Measurements from ENCODE around the gene SGCA.

Gene SGCA

DNA sequence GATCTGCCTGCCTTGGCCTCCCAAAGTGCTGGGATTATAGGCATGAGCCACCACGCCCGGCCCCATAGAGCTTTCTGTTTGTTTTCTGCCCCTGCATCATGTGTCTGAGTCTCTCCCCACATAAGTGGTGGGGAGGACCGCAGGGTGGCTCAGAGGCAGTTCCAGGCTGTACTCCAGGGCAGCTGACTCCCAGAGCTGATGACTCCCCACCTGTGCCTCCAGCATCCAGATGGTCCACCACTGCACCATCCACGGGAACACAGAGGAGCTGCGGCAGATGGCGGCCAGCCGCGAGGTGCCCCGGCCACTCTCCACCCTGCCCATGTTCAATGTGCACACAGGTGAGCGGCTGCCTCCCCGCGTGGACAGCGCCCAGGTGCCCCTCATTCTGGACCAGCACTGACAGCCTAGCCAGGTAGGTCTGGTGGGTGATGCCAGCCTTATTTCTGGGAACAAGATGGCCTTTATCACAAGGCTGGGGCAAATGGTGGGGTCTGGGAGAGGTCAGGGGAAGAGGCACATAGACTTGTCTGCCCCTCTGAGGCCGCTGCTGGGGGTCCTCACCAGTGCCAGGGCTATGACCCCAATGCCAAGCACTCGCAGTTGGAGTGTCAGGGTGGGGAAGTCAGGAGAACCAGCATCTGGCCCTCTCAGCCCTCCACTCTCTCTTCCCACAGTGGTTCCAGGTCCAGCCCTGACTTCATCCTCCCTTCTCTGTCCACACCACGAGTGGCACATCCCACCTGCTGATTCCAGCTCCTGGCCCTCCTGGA, 9.4 kb downstream of the SGCA start:
- TF ChIP-seq EGR1 (IDR thresholded peaks at IDR 0.05) (no peak), YY1 (IDR thresholded peaks at IDR 0.05; ENCODE audit: low read depth) (no peak)
- TF ChIP-seq, protein P1, sequence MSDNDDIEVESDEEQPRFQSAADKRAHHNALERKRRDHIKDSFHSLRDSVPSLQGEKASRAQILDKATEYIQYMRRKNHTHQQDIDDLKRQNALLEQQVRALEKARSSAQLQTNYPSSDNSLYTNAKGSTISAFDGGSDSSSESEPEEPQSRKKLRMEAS (IDR thresholded peaks at IDR 0.05), result no peak

DNA sequence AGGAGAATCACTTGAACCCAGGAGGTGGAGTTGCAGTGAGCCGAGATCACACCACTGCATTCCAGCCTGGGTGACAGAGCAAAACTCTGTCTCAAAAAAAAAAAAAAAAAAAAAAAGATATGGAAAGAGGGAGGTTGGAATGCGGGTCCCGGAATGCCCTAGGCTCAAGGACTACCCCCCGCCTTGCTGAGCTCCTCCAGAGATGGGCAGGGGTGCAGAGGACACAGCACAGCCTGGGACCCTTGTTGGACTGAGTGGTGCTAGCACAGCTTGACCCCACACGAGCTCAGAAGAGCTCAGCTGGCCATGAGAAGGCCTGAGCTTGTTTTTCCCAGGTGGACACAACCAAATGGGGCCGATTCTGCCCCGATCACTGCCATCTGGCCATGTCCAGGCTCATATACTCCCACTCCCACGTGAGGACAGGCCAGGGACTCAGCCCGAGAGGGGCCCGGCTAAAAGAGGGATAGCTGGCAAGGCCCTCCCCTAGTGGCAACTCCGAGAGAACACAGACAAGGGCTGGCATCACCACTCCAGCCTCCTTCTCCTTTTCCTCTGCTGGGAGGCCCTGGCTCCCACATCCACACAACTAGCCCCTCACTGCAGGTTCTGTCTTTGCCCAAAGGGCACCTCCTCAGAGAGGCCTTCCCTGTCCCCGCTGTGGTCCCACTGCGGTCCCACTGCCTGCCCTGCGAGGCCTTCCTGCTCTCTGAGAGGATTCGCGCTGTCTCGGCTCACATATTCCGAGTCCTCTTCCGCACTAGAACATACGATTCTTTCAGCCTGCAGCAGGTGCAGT, 11.0 kb downstream of the SGCA start:
- TF ChIP-seq, protein P1 (IDR thresholded peaks at IDR 0.05), result no peak
- peak; percentile 42; the same call in 1 of the 2 replicates for TF ChIP-seq TEAD4 (IDR thresholded peaks at IDR 0.05)

DNA sequence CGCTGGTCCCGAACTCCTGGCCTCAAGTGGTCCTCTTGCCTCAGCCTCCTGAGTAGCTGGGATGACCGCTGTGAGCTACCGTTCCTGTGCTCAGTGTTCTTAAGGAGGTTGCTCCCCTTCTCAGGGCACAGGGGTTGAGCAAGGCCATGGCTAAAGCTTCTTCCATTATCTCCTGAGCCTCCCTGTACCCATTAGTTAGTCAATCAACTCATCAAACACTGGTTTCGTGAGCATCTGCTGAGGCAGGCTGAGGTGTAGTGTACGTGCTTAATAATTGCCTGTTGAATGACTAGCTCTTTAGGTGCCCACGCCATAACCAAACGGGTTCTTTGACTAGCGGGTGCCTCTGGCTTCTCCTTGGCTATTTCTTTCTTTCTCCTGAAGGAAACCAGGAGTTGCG, 11.7 kb downstream of the SGCA start:
- no peak for TF ChIP-seq EGR1 (IDR thresholded peaks at IDR 0.05)
- TF ChIP-seq, protein P1 (IDR thresholded peaks at IDR 0.05), result no peak

DNA sequence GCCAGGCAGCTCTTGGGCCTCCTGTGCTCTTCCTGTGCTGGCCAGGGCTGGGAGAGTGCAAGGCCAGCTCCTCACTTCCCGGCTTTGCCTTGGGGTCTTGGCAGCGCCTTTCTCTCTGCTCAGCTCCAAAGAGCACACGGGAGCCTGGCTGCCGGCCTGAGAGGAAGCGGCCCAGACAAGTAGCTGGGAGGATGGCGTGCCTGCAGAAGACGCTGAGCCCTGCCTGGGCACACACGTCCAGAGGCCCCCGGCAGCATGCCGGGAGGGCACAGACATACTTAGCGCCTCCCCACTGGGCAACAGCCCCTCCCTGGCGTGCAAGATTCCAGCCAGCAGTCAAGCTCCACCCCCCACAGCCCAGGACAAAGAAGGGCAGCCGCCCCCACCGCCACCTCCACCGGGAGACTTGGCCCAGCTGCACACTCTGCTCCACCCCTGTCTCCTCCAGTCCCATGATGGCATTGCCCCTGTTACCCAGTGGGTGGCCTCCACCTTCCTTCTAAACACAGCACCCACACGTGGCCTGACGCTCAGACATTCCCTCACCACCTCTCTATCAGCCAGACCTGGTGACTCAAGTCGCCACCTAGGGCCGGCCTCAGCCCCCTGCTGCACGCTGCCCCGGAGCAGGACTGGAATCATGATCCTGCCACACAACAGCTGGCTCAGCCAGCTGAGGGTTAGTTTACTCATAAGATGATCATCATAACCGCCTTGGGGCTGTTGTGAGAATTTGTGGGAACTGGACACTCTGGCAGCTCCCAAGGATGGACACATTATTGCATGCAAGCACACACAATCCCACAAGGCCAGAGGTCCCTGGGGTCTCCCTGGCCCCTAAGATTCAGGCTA, 12.4 kb downstream of the SGCA start:
- TF ChIP-seq RAD21 (IDR thresholded peaks at IDR 0.05; ENCODE audit: low read depth) (peak; percentile 57), YY1 (IDR thresholded peaks at IDR 0.05; ENCODE audit: low read depth) (peak; percentile 62; the same call in 1 of the 2 replicates), NFIC (IDR thresholded peaks at IDR 0.05) (peak; percentile 91), CREB1 (IDR thresholded peaks at IDR 0.05; ENCODE audit: low read depth) (peak; percentile 39; the same call in 1 of the 2 replicates), TCF12 (IDR thresholded peaks at IDR 0.05; ENCODE audit: low read depth) (peak; percentile 99), EGR1 (IDR thresholded peaks at IDR 0.05) (peak; percentile 94), EP300 (IDR thresholded peaks at IDR 0.05; ENCODE audit: borderline replicate concordance) (peak; percentile 97), ZBTB7A (IDR thresholded peaks at IDR 0.05; ENCODE audit: low read depth) (0 out of 2 replicates have a peak, but pooled peaks have one; percentile 30), FOXM1 (IDR thresholded peaks at IDR 0.05; ENCODE audit: borderline replicate concordance, low read depth) (peak; percentile 94), TEAD4 (IDR thresholded peaks at IDR 0.05) (peak; percentile 91), CEBPB (IDR thresholded peaks at IDR 0.05) (no peak), TAF1 (IDR thresholded peaks at IDR 0.05; ENCODE audit: low read depth) (no peak)
- TF ChIP-seq, protein P1 (IDR thresholded peaks at IDR 0.05), result peak; percentile 95
- TF ChIP-seq, protein P2, sequence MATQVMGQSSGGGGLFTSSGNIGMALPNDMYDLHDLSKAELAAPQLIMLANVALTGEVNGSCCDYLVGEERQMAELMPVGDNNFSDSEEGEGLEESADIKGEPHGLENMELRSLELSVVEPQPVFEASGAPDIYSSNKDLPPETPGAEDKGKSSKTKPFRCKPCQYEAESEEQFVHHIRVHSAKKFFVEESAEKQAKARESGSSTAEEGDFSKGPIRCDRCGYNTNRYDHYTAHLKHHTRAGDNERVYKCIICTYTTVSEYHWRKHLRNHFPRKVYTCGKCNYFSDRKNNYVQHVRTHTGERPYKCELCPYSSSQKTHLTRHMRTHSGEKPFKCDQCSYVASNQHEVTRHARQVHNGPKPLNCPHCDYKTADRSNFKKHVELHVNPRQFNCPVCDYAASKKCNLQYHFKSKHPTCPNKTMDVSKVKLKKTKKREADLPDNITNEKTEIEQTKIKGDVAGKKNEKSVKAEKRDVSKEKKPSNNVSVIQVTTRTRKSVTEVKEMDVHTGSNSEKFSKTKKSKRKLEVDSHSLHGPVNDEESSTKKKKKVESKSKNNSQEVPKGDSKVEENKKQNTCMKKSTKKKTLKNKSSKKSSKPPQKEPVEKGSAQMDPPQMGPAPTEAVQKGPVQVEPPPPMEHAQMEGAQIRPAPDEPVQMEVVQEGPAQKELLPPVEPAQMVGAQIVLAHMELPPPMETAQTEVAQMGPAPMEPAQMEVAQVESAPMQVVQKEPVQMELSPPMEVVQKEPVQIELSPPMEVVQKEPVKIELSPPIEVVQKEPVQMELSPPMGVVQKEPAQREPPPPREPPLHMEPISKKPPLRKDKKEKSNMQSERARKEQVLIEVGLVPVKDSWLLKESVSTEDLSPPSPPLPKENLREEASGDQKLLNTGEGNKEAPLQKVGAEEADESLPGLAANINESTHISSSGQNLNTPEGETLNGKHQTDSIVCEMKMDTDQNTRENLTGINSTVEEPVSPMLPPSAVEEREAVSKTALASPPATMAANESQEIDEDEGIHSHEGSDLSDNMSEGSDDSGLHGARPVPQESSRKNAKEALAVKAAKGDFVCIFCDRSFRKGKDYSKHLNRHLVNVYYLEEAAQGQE (IDR thresholded peaks at IDR 0.05; ENCODE audit: low read depth), result 0 out of 2 replicates have a peak, but pooled peaks have one; percentile 7
- TF ChIP-seq, protein P3, sequence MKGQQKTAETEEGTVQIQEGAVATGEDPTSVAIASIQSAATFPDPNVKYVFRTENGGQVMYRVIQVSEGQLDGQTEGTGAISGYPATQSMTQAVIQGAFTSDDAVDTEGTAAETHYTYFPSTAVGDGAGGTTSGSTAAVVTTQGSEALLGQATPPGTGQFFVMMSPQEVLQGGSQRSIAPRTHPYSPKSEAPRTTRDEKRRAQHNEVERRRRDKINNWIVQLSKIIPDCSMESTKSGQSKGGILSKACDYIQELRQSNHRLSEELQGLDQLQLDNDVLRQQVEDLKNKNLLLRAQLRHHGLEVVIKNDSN (IDR thresholded peaks at IDR 0.05), result peak; percentile 89

DNA sequence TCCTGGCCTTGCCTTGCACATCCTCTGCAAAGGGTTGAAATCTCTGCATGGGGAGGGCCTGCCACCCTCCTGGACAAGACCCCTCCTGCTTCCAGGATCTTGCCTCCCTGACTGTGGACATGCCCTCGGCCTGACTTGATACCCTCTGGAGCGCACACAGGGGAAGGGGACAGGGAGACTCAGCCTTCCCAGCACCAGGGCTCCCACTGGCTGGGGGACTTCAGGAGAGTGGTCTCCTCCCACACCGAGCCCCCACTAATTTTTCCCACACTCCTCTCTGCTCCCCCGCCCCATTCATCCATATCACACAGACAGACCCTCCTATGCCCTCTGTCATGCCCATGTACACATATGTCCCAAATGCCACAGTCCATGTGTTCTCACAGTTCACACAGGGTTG, 14.3 kb downstream of the SGCA start:
- TF ChIP-seq YY1 (IDR thresholded peaks at IDR 0.05; ENCODE audit: low read depth), result no peak
- TF ChIP-seq, protein P1 (IDR thresholded peaks at IDR 0.05), result no peak

DNA sequence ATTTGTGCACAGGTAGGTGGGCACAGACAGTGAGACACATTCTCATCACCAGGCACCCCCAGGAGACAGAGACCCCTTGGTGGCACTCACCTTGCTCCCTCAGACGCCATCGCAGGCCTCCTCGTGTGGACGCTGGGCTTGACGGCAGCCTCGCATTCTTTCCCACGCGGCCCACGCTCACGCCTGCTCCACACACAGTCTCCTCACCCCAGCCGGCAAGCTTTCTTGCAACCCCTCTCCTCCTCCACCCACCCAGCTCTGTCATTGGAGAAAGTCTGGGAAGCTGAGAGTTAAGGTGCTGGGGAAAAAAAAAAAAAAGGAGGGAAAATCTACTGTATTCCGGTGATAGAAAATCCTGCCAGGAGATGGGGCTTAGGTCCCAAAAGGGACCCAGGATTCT, 14.8 kb downstream of the SGCA start:
- TF ChIP-seq NFIC (IDR thresholded peaks at IDR 0.05), result no peak
- TF ChIP-seq, protein P1 (IDR thresholded peaks at IDR 0.05), result no peak
- no peak for TF ChIP-seq ZBTB7A (IDR thresholded peaks at IDR 0.05; ENCODE audit: low read depth)
- TF ChIP-seq TEAD4 (IDR thresholded peaks at IDR 0.05), result no peak
- no peak for TF ChIP-seq EP300 (IDR thresholded peaks at IDR 0.05; ENCODE audit: borderline replicate concordance)
- no peak for TF ChIP-seq RAD21 (IDR thresholded peaks at IDR 0.05; ENCODE audit: low read depth)
- no peak for TF ChIP-seq FOXM1 (IDR thresholded peaks at IDR 0.05; ENCODE audit: borderline replicate concordance, low read depth)
- TF ChIP-seq, protein P3 (IDR thresholded peaks at IDR 0.05), result no peak
- TF ChIP-seq, protein P2 (IDR thresholded peaks at IDR 0.05; ENCODE audit: low read depth), result no peak
- TF ChIP-seq TCF12 (IDR thresholded peaks at IDR 0.05; ENCODE audit: low read depth), result no peak
- no peak for TF ChIP-seq CREB1 (IDR thresholded peaks at IDR 0.05; ENCODE audit: low read depth)
